Measurements from ENCODE around the gene SGSM1.

SGSM1 gene

DNA sequence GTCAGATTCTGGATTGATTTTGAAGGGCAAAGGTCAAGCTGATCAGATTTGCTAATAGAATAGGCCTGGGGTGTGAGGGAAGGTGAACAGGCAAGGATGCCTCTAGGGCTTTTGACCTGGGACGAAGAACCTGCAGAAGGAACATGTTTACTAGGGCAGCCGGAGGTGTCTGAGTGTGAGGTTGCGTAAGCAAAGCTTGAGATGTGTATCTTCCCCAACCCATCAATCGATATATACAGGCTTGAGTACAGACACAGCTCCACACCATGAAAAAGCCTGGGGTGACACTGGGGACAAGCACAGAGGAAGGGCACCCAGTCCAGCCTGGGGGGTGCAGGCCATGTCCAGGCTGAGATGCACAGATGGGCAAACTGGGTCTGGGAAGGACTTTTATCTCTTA, 139.4 kb downstream of the SGSM1 start (continued):
- TF ChIP-seq, protein P1, sequence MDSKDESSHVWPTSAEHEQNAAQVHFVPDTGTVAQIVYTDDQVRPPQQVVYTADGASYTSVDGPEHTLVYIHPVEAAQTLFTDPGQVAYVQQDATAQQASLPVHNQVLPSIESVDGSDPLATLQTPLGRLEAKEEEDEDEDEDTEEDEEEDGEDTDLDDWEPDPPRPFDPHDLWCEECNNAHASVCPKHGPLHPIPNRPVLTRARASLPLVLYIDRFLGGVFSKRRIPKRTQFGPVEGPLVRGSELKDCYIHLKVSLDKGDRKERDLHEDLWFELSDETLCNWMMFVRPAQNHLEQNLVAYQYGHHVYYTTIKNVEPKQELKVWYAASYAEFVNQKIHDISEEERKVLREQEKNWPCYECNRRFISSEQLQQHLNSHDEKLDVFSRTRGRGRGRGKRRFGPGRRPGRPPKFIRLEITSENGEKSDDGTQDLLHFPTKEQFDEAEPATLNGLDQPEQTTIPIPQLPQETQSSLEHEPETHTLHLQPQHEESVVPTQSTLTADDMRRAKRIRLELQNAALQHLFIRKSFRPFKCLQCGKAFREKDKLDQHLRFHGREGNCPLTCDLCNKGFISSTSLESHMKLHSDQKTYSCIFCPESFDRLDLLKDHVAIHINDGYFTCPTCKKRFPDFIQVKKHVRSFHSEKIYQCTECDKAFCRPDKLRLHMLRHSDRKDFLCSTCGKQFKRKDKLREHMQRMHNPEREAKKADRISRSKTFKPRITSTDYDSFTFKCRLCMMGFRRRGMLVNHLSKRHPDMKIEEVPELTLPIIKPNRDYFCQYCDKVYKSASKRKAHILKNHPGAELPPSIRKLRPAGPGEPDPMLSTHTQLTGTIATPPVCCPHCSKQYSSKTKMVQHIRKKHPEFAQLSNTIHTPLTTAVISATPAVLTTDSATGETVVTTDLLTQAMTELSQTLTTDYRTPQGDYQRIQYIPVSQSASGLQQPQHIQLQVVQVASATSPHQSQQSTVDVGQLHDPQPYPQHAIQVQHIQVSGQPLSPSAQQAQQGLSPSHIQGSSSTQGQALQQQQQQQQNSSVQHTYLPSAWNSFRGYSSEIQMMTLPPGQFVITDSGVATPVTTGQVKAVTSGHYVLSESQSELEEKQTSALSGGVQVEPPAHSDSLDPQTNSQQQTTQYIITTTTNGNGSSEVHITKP (tag by site-specific recombination; IDR thresholded peaks at IDR 0.05), result no peak
- TF ChIP-seq ZNF623 (tag by site-specific recombination; IDR thresholded peaks at IDR 0.05) (no peak), ZNF174 (tag by site-specific recombination; IDR thresholded peaks at IDR 0.05) (no peak), ZNF214 (tag by site-specific recombination; IDR thresholded peaks at IDR 0.05; ENCODE audit: borderline replicate concordance) (no peak)

DNA sequence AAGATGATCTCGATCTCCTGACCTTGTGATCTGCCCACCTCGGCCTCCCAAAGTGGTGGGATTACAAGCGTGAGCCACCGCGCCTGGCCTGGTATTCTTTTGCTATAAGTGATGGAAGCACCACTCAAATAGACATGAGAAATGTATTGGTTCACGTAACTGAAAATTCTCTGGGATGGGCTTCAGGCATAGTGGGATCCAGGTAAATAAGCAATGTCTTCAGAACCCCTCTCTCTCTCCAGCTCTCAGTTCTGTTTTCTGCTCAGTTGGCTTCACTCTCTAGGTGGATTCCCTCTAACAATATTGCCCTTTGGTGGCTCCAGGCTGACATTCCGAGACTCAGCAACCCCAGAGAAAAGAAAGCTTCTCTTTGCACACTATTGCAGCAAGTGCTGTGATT, 141.4 kb downstream of the SGSM1 start:
- Histone ChIP-seq H3K4me3 (ENCODE audit: low read depth, low read length) (no peak overlapping the region), H3K9me3 (ENCODE audit: control insufficient read depth, insufficient read depth, low read depth, low read length) (no peaks in the 10 kb centered on the region), H3K4me1 (ENCODE audit: control insufficient read depth, insufficient read depth, low read length) (no peaks in the 10 kb centered on the region), H3K27ac (ENCODE audit: extremely low read depth, low read depth, low read length) (no peak overlapping the region), H3K36me3 (ENCODE audit: control insufficient read depth in 2 of 2, insufficient read depth in 1 of 2, low read length in 2 of 2) (no peaks in the 10 kb centered on the region)
- TF ChIP-seq ZNF302 (tag by site-specific recombination; IDR thresholded peaks at IDR 0.05; ENCODE audit: low read depth) (no peak), ZNF221 (tag by site-specific recombination; IDR thresholded peaks at IDR 0.05; ENCODE audit: borderline replicate concordance) (no peak), MEIS1 (CRISPR knock-in tag; IDR thresholded peaks at IDR 0.05; ENCODE audit: borderline replicate concordance) (no peak), TCF7L2 (IDR thresholded peaks at IDR 0.05; ENCODE audit: borderline replicate concordance, low read depth, low read length) (no peak), KLF16 (tag by site-specific recombination; IDR thresholded peaks at IDR 0.05) (no peak), ZNF19 (tag by site-specific recombination; IDR thresholded peaks at IDR 0.05; ENCODE audit: low read depth) (no peak), BCL11A (tag by site-specific recombination; IDR thresholded peaks at IDR 0.05; ENCODE audit: low read depth) (no peak), ZFP41 (tag by site-specific recombination; IDR thresholded peaks at IDR 0.05; ENCODE audit: borderline replicate concordance) (no peak), ZSCAN30 (tag by site-specific recombination; IDR thresholded peaks at IDR 0.05) (no peak), ZNF791 (tag by site-specific recombination; IDR thresholded peaks at IDR 0.05) (no peak), TRIM28 (IDR thresholded peaks at IDR 0.05; ENCODE audit: borderline replicate concordance, low read length) (no peak), MYNN (tag by site-specific recombination; IDR thresholded peaks at IDR 0.05; ENCODE audit: borderline replicate concordance) (no peak), ZNF792 (tag by site-specific recombination; IDR thresholded peaks at IDR 0.05) (no peak), ZNF610 (tag by site-specific recombination; IDR thresholded peaks at IDR 0.05; ENCODE audit: borderline replicate concordance) (no peak), ZNF830 (tag by site-specific recombination; IDR thresholded peaks at IDR 0.05; ENCODE audit: low read depth) (no peak)
- TF ChIP-seq, protein P2, sequence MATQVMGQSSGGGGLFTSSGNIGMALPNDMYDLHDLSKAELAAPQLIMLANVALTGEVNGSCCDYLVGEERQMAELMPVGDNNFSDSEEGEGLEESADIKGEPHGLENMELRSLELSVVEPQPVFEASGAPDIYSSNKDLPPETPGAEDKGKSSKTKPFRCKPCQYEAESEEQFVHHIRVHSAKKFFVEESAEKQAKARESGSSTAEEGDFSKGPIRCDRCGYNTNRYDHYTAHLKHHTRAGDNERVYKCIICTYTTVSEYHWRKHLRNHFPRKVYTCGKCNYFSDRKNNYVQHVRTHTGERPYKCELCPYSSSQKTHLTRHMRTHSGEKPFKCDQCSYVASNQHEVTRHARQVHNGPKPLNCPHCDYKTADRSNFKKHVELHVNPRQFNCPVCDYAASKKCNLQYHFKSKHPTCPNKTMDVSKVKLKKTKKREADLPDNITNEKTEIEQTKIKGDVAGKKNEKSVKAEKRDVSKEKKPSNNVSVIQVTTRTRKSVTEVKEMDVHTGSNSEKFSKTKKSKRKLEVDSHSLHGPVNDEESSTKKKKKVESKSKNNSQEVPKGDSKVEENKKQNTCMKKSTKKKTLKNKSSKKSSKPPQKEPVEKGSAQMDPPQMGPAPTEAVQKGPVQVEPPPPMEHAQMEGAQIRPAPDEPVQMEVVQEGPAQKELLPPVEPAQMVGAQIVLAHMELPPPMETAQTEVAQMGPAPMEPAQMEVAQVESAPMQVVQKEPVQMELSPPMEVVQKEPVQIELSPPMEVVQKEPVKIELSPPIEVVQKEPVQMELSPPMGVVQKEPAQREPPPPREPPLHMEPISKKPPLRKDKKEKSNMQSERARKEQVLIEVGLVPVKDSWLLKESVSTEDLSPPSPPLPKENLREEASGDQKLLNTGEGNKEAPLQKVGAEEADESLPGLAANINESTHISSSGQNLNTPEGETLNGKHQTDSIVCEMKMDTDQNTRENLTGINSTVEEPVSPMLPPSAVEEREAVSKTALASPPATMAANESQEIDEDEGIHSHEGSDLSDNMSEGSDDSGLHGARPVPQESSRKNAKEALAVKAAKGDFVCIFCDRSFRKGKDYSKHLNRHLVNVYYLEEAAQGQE (tag by site-specific recombination; IDR thresholded peaks at IDR 0.05), result no peak
- TF ChIP-seq, protein P3, sequence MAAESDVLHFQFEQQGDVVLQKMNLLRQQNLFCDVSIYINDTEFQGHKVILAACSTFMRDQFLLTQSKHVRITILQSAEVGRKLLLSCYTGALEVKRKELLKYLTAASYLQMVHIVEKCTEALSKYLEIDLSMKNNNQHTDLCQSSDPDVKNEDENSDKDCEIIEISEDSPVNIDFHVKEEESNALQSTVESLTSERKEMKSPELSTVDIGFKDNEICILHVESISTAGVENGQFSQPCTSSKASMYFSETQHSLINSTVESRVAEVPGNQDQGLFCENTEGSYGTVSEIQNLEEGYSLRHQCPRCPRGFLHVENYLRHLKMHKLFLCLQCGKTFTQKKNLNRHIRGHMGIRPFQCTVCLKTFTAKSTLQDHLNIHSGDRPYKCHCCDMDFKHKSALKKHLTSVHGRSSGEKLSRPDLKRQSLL (tag by site-specific recombination; IDR thresholded peaks at IDR 0.05), result no peak
- ChIA-PET POLR2A (no interaction called here), CTCF (interaction anchor here (0.7 to 7.9 kb wide), 5 partner anchors 9 to 112 kb away, joined by 3 to 66 read pairs (median 3); no protein-coding TSS in a partner anchor)
